Parathyroid adenoma (tissue), 2 donors: Measurements from ENCODE around the gene OXCT2.
A peak's percentile ranks its signal among the peaks of the same experiment; 100 is the strongest.
"Not testable (repeated sequence)": the region's sequence is repeated elsewhere in the genome, so short reads cannot be mapped to it uniquely, and the experiment has no call there.

Experiments used
- H2AFZ ChIP-seq: fragments of 300-600 bp; sonication (generic); one replicate; pipeline ENCODE4 v1.7.0; 2017; ENCODE audit warnings: antibody characterized with exemption, mild to moderate bottlenecking
- H3K27ac ChIP-seq: fragments of 300-600 bp; sonication (generic); one replicate; pipeline ENCODE4 v1.7.0; 2017
- H3K27me3 ChIP-seq: fragments of 300-600 bp; sonication (generic); one replicate; pipeline ENCODE4 v1.7.0; 2017; ENCODE audit warnings: low read length; ENCODE audit not compliant: control insufficient read depth, insufficient read depth
- H3K36me3 ChIP-seq: fragments of 300-600 bp; sonication (generic); one replicate; pipeline ENCODE4 v1.7.0; 2017; ENCODE audit warnings: low read length; ENCODE audit not compliant: control insufficient read depth, insufficient read depth
- H3K4me1 ChIP-seq: fragments of 300-600 bp; sonication (generic); one replicate; pipeline ENCODE4 v1.7.0; 2017; ENCODE audit warnings: control low read depth
- H3K4me2 ChIP-seq: fragments of 300-600 bp; sonication (generic); one replicate; pipeline ENCODE4 v1.7.0; 2017; ENCODE audit warnings: low read length
- H3K4me3 ChIP-seq: fragments of 300-600 bp; sonication (generic); one replicate; pipeline ENCODE4 v1.7.0; 2017; ENCODE audit warnings: low read depth, low read length
- H3K79me2 ChIP-seq: fragments of 300-600 bp; sonication (generic); one replicate; pipeline ENCODE4 v1.7.0; 2017; ENCODE audit warnings: control low read depth
- H3K9ac ChIP-seq: fragments of 300-600 bp; sonication (generic); one replicate; pipeline ENCODE4 v1.7.0; 2017; ENCODE audit warnings: mild to moderate bottlenecking
- H3K9me3 ChIP-seq: fragments of 300-600 bp; sonication (generic); one replicate; pipeline ENCODE4 v1.7.0; 2017; ENCODE audit warnings: low read length; ENCODE audit not compliant: control insufficient read depth
- TF ChIP-seq, protein P1 (sequence below): fragments of 300-600 bp; sonication (generic); IDR thresholded peaks from one replicate; pipeline ENCODE4 v1.7.0; 2017; ENCODE audit warnings: antibody characterized with exemption, mild to moderate bottlenecking
- donor health status: primary hyperparathyroidism.

The OXCT2 gene

DNA sequence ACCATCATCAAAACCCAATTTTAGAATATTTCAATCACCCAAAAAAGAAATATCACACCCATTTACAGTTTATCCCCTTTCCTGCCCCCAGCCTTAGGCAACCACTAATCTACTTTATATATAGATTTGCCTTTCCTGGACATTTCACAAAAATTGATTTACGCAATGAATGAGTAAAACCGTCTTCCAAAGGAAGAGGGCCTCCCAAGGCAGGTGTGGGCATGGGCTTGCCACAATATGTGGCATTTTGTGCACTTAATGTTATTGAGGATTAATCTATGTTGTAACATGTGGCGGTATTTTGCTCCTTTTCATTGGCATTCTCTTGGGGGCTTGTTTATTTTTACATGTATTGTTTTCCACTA is 29.3 kb upstream of the OXCT2 start:
- Histone ChIP-seq H3K4me2 (no peak overlapping the region), H3K27me3 (no peaks in the 10 kb centered on the region), H3K79me2 (no peaks in the 10 kb centered on the region), H3K4me3 (no peak overlapping the region), H3K27ac (no peak overlapping the region), H3K9ac (no peak overlapping the region), H3K9me3 (no peaks in the 10 kb centered on the region), H3K36me3 (no peaks in the 10 kb centered on the region), H3K4me1 (no peaks in the 10 kb centered on the region), H2AFZ (no peak overlapping the region)
- TF ChIP-seq, protein P1, sequence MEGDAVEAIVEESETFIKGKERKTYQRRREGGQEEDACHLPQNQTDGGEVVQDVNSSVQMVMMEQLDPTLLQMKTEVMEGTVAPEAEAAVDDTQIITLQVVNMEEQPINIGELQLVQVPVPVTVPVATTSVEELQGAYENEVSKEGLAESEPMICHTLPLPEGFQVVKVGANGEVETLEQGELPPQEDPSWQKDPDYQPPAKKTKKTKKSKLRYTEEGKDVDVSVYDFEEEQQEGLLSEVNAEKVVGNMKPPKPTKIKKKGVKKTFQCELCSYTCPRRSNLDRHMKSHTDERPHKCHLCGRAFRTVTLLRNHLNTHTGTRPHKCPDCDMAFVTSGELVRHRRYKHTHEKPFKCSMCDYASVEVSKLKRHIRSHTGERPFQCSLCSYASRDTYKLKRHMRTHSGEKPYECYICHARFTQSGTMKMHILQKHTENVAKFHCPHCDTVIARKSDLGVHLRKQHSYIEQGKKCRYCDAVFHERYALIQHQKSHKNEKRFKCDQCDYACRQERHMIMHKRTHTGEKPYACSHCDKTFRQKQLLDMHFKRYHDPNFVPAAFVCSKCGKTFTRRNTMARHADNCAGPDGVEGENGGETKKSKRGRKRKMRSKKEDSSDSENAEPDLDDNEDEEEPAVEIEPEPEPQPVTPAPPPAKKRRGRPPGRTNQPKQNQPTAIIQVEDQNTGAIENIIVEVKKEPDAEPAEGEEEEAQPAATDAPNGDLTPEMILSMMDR = no peak

DNA sequence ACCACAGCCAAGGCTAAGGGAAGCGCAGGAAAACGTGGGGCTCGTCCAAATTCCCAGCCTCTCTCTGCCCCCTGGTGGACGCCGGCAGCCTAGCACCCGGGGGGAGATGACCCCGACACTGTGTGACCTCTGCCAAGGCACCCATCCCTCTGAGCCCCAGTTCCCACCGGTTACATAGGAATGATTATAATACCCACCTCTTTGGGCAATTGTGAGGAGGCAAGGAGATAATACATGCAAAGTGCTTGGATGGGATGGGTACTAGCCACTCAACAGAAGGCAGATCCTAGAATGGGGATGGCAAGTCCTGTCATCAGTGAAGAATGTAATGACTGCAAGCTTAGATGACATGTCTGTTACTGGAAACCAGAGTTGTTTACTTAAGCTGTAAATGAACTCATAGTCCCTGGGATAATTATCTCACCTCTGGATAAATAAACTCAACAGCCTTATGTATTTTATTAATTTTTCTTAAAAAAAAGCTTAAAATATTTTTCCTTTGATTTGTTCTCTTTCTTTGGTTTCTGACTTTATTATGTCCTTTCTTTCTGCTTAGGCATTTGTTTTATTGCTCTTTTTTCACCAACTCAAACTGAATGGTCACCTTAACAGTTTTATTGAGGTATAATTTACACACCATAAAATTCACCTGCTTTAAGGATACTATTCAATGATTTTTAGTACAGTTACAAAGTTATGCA is 28.8 kb upstream of the OXCT2 start:
- H3K4me1 ChIP-seq = no peaks in the 10 kb centered on the region
- no peaks in the 10 kb centered on the region for H3K79me2 ChIP-seq
- H3K9me3 ChIP-seq = no peaks in the 10 kb centered on the region
- H3K27me3 ChIP-seq = no peaks in the 10 kb centered on the region
- H2AFZ ChIP-seq = no peak overlapping the region
- no peak overlapping the region for H3K9ac ChIP-seq
- TF ChIP-seq, protein P1 = peak; percentile 53
- no peaks in the 10 kb centered on the region for H3K36me3 ChIP-seq
- no peak overlapping the region for H3K4me3 ChIP-seq
- no peak overlapping the region for H3K27ac ChIP-seq
- no peak overlapping the region for H3K4me2 ChIP-seq

DNA sequence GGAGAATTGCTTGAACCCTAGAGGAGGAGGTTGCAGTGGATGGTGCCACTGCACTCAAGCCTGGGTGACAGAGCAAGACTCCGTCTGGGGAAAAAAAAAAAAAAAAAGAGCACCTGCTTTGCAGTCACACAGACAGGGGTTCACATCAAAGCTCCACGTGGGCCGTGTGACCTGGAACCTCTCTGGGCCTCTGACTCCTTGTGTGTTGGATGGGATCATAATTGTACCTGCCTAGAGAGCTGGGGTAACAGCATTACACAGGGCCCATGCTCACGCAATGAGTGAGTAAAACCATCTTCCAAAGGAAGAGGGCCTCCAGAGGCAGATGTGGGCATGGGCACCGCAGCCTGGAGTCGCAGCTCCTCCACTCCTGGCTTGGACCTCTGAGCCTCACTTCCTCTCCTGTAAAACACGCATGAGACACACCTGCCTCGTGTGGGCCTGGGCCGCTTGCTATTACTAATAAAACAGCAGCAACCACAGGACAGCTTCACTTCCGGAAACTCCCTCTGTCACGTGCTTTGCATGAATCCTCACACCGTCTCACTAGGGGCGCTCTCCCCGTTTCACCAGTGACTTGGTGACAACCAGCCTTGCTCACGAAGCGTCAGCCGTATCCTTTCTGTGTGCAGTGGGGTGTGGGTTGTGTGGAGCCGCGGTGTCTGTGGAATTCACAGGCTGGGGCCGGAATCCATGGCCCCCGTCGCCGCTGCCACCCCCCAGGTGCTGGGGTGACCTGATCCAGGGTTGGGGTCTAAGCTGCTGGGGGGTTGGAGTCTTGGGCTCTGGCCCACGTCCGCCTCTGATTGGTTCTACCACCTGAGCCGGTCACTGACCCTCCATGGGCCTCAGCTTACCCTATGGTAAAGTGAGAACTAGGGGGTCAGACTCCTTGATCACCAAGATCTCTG is 28.0 kb upstream of the OXCT2 start:
- not testable (repeated sequence) for H3K4me1 ChIP-seq, H3K9ac ChIP-seq, H3K27ac ChIP-seq, H3K79me2 ChIP-seq, H3K9me3 ChIP-seq, H3K36me3 ChIP-seq, H3K4me3 ChIP-seq, H3K4me2 ChIP-seq, H3K27me3 ChIP-seq
- H2AFZ ChIP-seq = peak overlapping the region; percentile 66

DNA sequence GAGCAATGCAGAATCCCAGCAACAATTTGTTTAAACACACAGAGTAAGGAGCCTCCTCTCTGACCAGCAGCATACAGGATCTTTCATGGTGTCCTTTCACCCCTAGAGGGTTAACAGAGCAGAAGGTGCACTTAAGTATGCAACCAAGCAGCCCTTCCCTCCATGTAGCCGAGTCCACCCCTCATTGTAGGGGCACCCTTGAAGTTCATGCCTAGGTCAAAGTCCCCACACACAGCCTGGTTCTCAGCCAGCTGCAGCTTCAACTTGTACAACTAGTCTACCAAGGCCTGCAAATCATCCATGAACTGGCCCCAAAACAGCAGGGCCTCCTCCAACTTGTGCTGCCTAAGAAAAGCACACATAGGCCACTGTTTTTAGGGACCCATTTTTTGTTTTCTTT is 24.5 kb upstream of the OXCT2 start:
- Histone ChIP-seq H2AFZ (no peak overlapping the region), H3K9me3 (no peaks in the 10 kb centered on the region), H3K4me3 (no peak overlapping the region), H3K79me2 (no peaks in the 10 kb centered on the region), H3K36me3 (no peaks in the 10 kb centered on the region), H3K4me2 (no peak overlapping the region), H3K27me3 (peaks cover 2% of the 10 kb centered on the region), H3K9ac (no peak overlapping the region), H3K4me1 (no peaks in the 10 kb centered on the region), H3K27ac (no peak overlapping the region)
- TF ChIP-seq, protein P1 = no peak

DNA sequence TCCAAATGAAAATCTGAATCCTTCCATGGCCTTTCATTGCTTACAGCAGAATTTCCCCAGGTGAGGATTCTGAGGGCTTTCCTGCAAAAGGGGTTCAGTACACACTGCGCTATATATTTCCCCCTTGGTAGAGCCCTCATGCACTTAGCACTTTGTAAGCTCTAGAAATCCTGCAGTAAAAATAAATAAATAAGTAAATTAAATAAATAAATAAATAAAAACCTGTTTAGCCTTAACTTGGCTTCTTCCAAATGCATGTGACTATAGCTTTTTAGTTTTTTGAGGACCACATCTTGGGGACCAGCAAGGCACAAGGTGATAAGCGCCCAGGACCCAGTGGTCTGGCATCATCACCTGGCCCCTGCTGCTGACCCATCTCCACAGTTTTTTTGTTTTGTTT is 20.7 kb upstream of the OXCT2 start:
- Histone ChIP-seq H2AFZ (no peak overlapping the region), H3K4me2 (no peak overlapping the region), H3K36me3 (no peaks in the 10 kb centered on the region), H3K79me2 (no peaks in the 10 kb centered on the region), H3K9ac (no peak overlapping the region), H3K4me3 (no peak overlapping the region), H3K27ac (no peak overlapping the region), H3K4me1 (no peaks in the 10 kb centered on the region), H3K27me3 (peaks cover 2% of the 10 kb centered on the region), H3K9me3 (no peaks in the 10 kb centered on the region)
- TF ChIP-seq, protein P1 = no peak
